SK-N-SH (cell line): ENCODE results near the gene EFCAB11. TPM values are rescaled to one million over a fixed set of nuclear protein-coding genes. Genes with fewer than 3 reads are reported as not detected.

Source experiments
- CTCF ChIA-PET: fragments of 300-600, 350-600 bp; formaldehyde crosslinking; extraction: SDS; loops from one replicate; lab custom pipeline; 2021; lab: Yijun Ruan, JAX
- POLR2A ChIA-PET: fragments of 350-600 bp; sonication (Branson Sonifier 250); formaldehyde crosslinking; extraction: SDS; loops from one replicate; lab custom pipeline; 2020; ENCODE audit warnings: antibody characterized with exemption, inconsistent platforms; lab: Yijun Ruan, JAX
- DNase-seq: peaks from one replicate; pipeline ENCODE4 v3.0.0; 2012
- H2AFZ ChIP-seq: fragments of 200-600 bp; sonication (generic); 2 replicates; pipeline ENCODE4 v1.8.1; 2016; ENCODE audit warnings: antibody characterized with exemption, mild to moderate bottlenecking, low read depth
- H3F3A ChIP-seq: fragments of 200-600 bp; sonication (generic); replicated peaks from 2 replicates; pipeline ENCODE3; 2016; ENCODE audit warnings: antibody characterized with exemption, mild to moderate bottlenecking; ENCODE audit not compliant: insufficient read depth
- H3K27ac ChIP-seq, 2 experiments: fragments of 200-500 bp in 1 of 2; fragments of 200-600 bp in 1 of 2; sonication (Bioruptor generic) in 1 of 2; sonication (generic), shearing (Covaris generic) in 1 of 2; 2 replicates each; pipeline versions ENCODE4 v1.5.1 to v1.6.1; 2014 to 2016; ENCODE audit warnings: low read depth in 2 of 2, inconsistent platforms in 1 of 2, low read length in 1 of 2, mild to moderate bottlenecking in 1 of 2, mixed read lengths in 1 of 2
- H3K27me3 ChIP-seq: fragments of 200-600 bp; sonication (generic), shearing (Covaris generic); 2 replicates; pipeline ENCODE4 v1.6.1; 2016; ENCODE audit warnings: mixed run types; ENCODE audit not compliant: insufficient read depth
- H3K36me3 ChIP-seq, 2 experiments: fragments of 200-500 bp in 1 of 2; fragments of 200-600 bp in 1 of 2; sonication (Bioruptor generic) in 1 of 2; sonication (generic) in 1 of 2; replicated peaks in 1 of 2; 2 replicates each; pipeline versions ENCODE3 to v1.5.1; 2014 to 2016; ENCODE audit warnings: low read length in 1 of 2, mild to moderate bottlenecking in 1 of 2; ENCODE audit not compliant: insufficient read depth in 2 of 2, control insufficient read depth in 1 of 2
- H3K4me1 ChIP-seq, 2 experiments: fragments of 200-500 bp in 1 of 2; fragments of 200-600 bp in 1 of 2; sonication (Bioruptor generic) in 1 of 2; sonication (generic), shearing (Covaris generic) in 1 of 2; 2 replicates each; pipeline versions ENCODE4 v1.5.1 to v1.6.1; 2014 to 2016; ENCODE audit warnings: low read depth in 1 of 2, low read length in 1 of 2, mixed run types in 1 of 2; ENCODE audit not compliant: insufficient read depth in 2 of 2, control insufficient read depth in 1 of 2
- H3K4me2 ChIP-seq: fragments of 200-600 bp; sonication (generic), shearing (Covaris generic); 2 replicates; pipeline ENCODE4 v1.6.1; 2017; ENCODE audit warnings: mixed run types
- H3K4me3 ChIP-seq, 2 experiments: fragments of 200-500 bp in 1 of 2; fragments of 200-600 bp in 1 of 2; sonication (Bioruptor generic) in 1 of 2; sonication (generic), shearing (Covaris generic) in 1 of 2; 2 replicates each; pipeline versions ENCODE4 v1.5.1 to v1.8.1; 2014 to 2016; ENCODE audit warnings: low read depth in 2 of 2, inconsistent platforms in 1 of 2, low read length in 1 of 2, mild to moderate bottlenecking in 1 of 2, mixed read lengths in 1 of 2, moderate library complexity in 1 of 2
- H3K79me2 ChIP-seq: fragments of 200-600 bp; sonication (generic); 2 replicates; pipeline ENCODE4 v1.8.1; 2017; ENCODE audit warnings: mild to moderate bottlenecking; ENCODE audit not compliant: insufficient read depth
- H3K9ac ChIP-seq: fragments of 200-600 bp; sonication (generic); 2 replicates; pipeline ENCODE4 v1.6.1; 2017; ENCODE audit warnings: mixed run types
- H3K9me2 ChIP-seq: fragments of 200-600 bp; sonication (generic); 2 replicates; pipeline ENCODE4 v1.6.1; 2017; ENCODE audit warnings: mixed run types
- H3K9me3 ChIP-seq: fragments of 200-600 bp; sonication (generic); 2 replicates; pipeline ENCODE4 v1.6.1; 2017; ENCODE audit warnings: mixed run types, mild to moderate bottlenecking, moderate library complexity
- H4K20me1 ChIP-seq: fragments of 200-600 bp; sonication (generic); 2 replicates; pipeline ENCODE4 v1.6.1; 2017; ENCODE audit warnings: mild to moderate bottlenecking, mixed run types; ENCODE audit not compliant: insufficient read depth
- EP300 ChIP-seq, 2 experiments: IDR thresholded peaks; 2 replicates each; pipeline versions ENCODE4 v1.4.0 to v1.6.1; 2012; ENCODE audit warnings: borderline replicate concordance in 1 of 2, low read depth in 1 of 2, low read length in 1 of 2
- EZH2phosphoT487 ChIP-seq: fragments of 200-600 bp; sonication (generic); IDR thresholded peaks from 2 replicates; pipeline ENCODE4 v1.6.1; 2017; ENCODE audit warnings: low read depth, mixed run types, mild to moderate bottlenecking, antibody characterized with exemption, moderate library complexity, borderline replicate concordance
- RCOR1 ChIP-seq: fragments of 150-350 bp; IDR thresholded peaks from 2 replicates; pipeline ENCODE4 v1.6.1; 2017; ENCODE audit warnings: antibody characterized with exemption, low read length
- WGBS: methylation state at CpG from one replicate; pipeline ENCODE4 v1.1.6; 2017; ENCODE audit warnings: low lambda C conversion rate; 5-methylcytosine and 5-hydroxymethylcytosine counted together
- polyA plus RNA-seq, 3 experiments: library from polyadenylated mRNA; depleted of rRNA; stranded (reverse); fragments of >200 nt; gene quantifications; 2 replicates each; pipeline ENCODE4 v1.2.3, GENCODE V29; 2012
- TF ChIP-seq, protein P1 (sequence below): IDR thresholded peaks from 2 replicates; pipeline ENCODE4 v1.6.1; 2012; ENCODE audit warnings: mild to moderate bottlenecking, low read depth, low read length, moderate library complexity
- TF ChIP-seq, protein P2 (sequence below): IDR thresholded peaks from 2 replicates; pipeline ENCODE4 v1.4.0; 2012; ENCODE audit warnings: low read depth, borderline replicate concordance
- TF ChIP-seq, protein P3 (sequence below): fragments of 200-600 bp; sonication (generic); IDR thresholded peaks from 2 replicates; pipeline ENCODE4 v1.6.1; 2017; ENCODE audit warnings: antibody characterized with exemption, mild to moderate bottlenecking, moderate library complexity

The EFCAB11 gene
- polyA plus RNA-seq, 1 of the 3 experiments (the other 2 are of a cell fraction): 3.9 TPM

DNA sequence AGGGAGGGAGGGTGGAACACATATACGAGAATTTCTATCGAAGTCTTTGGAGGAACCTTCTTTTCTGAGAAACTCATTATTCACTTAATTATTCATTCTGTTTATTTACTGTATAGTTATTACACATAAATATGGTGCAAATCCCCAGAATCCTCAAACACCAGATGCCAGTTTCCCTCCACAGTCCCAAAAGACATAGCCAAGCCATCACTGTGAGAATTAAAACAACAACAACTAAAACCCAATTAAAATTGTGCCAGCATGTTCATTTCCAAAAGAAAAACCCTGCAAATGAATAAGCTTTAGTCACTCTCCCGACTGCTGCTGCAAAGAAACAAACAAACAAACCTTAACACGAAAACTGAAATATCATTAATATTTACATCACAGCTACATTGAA is 173.5 kb downstream of the EFCAB11 start:
- ChIA-PET POLR2A (no interaction called here), CTCF (no interaction called here)
- no peaks in the 10 kb centered on the region for H3K9me2 ChIP-seq
- no peak overlapping the region for H3K9ac ChIP-seq
- H3K4me1 ChIP-seq: no peaks in the 10 kb centered on the region
- WGBS: 79% methylated on average over 4 of the region's 4 CpGs
- no peaks in the 10 kb centered on the region for H3K79me2 ChIP-seq
- H3K27me3 ChIP-seq: no peaks in the 10 kb centered on the region
- no peaks in the 10 kb centered on the region for H3K9me3 ChIP-seq
- no peak overlapping the region for H3K27ac ChIP-seq
- no peaks in the 10 kb centered on the region for H4K20me1 ChIP-seq
- TF ChIP-seq, protein P1, sequence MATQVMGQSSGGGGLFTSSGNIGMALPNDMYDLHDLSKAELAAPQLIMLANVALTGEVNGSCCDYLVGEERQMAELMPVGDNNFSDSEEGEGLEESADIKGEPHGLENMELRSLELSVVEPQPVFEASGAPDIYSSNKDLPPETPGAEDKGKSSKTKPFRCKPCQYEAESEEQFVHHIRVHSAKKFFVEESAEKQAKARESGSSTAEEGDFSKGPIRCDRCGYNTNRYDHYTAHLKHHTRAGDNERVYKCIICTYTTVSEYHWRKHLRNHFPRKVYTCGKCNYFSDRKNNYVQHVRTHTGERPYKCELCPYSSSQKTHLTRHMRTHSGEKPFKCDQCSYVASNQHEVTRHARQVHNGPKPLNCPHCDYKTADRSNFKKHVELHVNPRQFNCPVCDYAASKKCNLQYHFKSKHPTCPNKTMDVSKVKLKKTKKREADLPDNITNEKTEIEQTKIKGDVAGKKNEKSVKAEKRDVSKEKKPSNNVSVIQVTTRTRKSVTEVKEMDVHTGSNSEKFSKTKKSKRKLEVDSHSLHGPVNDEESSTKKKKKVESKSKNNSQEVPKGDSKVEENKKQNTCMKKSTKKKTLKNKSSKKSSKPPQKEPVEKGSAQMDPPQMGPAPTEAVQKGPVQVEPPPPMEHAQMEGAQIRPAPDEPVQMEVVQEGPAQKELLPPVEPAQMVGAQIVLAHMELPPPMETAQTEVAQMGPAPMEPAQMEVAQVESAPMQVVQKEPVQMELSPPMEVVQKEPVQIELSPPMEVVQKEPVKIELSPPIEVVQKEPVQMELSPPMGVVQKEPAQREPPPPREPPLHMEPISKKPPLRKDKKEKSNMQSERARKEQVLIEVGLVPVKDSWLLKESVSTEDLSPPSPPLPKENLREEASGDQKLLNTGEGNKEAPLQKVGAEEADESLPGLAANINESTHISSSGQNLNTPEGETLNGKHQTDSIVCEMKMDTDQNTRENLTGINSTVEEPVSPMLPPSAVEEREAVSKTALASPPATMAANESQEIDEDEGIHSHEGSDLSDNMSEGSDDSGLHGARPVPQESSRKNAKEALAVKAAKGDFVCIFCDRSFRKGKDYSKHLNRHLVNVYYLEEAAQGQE: no peak
- TF ChIP-seq, protein P2, sequence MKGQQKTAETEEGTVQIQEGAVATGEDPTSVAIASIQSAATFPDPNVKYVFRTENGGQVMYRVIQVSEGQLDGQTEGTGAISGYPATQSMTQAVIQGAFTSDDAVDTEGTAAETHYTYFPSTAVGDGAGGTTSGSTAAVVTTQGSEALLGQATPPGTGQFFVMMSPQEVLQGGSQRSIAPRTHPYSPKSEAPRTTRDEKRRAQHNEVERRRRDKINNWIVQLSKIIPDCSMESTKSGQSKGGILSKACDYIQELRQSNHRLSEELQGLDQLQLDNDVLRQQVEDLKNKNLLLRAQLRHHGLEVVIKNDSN: no peak
- TF ChIP-seq EZH2phosphoT487 (no peak), EP300 (IDR thresholded peaks at IDR 0.05; ENCODE audit: borderline replicate concordance in 1 of 2, low read depth in 1 of 2, low read length in 1 of 2) (no peak)
- TF ChIP-seq, all 33 proteins: peak for 0
- Histone ChIP-seq H3K4me3 (no peak overlapping the region), H3K4me2 (no peak overlapping the region), H2AFZ (no peak overlapping the region), H3K36me3 (no peaks in the 10 kb centered on the region), H3F3A (no peaks in the 10 kb centered on the region)
- no peak for DNase-seq

DNA sequence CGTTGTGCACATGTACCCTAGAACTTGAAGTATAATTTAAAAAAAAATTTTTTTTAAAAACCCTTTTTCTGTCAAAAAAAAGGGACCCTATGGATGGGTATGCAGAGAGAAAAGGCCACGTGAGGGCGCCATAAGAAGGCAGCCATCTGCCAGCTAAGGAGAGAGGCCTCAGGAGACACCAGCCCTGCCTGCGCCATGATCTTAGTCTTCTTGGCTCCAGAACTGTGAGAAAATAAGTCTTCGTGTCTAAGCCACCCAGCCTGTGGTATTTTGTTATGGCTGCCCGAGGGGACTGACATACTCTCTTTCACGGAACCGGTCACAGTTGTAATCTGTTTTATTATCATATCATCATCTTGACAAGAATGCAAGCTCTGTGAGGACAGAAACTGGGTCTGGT is 174.8 kb downstream of the EFCAB11 start:
- Histone ChIP-seq H3K27me3 (no peaks in the 10 kb centered on the region), H3K36me3 (no peaks in the 10 kb centered on the region), H3F3A (no peaks in the 10 kb centered on the region), H3K27ac (no peak overlapping the region), H4K20me1 (no peaks in the 10 kb centered on the region), H3K9me2 (no peaks in the 10 kb centered on the region), H3K4me2 (no peak overlapping the region), H3K9ac (no peak overlapping the region), H3K9me3 (no peaks in the 10 kb centered on the region), H3K4me3 (no peak overlapping the region), H3K79me2 (no peaks in the 10 kb centered on the region), H3K4me1 (peaks cover 0 to 2% of the 10 kb centered on the region in 2 experiments; a peak in 2 of 4 replicates), H2AFZ (no peak overlapping the region)
- 63% methylated on average over 8 of the region's 8 CpGs for WGBS
- POLR2A ChIA-PET: no interaction called here
- no peak for DNase-seq
- TF ChIP-seq RCOR1: no peak
- TF ChIP-seq, protein P3, sequence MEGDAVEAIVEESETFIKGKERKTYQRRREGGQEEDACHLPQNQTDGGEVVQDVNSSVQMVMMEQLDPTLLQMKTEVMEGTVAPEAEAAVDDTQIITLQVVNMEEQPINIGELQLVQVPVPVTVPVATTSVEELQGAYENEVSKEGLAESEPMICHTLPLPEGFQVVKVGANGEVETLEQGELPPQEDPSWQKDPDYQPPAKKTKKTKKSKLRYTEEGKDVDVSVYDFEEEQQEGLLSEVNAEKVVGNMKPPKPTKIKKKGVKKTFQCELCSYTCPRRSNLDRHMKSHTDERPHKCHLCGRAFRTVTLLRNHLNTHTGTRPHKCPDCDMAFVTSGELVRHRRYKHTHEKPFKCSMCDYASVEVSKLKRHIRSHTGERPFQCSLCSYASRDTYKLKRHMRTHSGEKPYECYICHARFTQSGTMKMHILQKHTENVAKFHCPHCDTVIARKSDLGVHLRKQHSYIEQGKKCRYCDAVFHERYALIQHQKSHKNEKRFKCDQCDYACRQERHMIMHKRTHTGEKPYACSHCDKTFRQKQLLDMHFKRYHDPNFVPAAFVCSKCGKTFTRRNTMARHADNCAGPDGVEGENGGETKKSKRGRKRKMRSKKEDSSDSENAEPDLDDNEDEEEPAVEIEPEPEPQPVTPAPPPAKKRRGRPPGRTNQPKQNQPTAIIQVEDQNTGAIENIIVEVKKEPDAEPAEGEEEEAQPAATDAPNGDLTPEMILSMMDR: peak; percentile 29; the same call in 1 of the 2 replicates
- CTCF ChIA-PET: no interaction called here
